Central memory CD4-positive, alpha-beta T cell (primary cell): ENCODE data around the gene G6PC3.

Source experiments
- DNase-seq: peaks from one replicate; pipeline ENCODE4 v3.0.0; 2022

The G6PC3 gene

GRCh38 chr17:44061446-44061845, 9.1 kb upstream of the G6PC3 start:
- no peak for DNase-seq

- no peak for DNase-seq
These were observed 7.7 kb upstream of the G6PC3 start for GRCh38 chr17:44062871-44063270.

GRCh38 chr17:44063704-44064639, 6.6 kb upstream of the G6PC3 start:
- DNase-seq, result no peak

GRCh38 chr17:44065668-44066203, 4.8 kb upstream of the G6PC3 start:
- peak; percentile 12 for DNase-seq

- DNase-seq, result peak; percentile 88
These were observed 4.2 kb upstream of the G6PC3 start, which contains the start of gene LSM12 for GRCh38 chr17:44066204-44066930. Gene LSM12 (minus strand): TSS chr17:44066671. CDS start chr17:44066587, 84 bp downstream.

GRCh38 chr17:44067545-44067940, 3.0 kb upstream of the G6PC3 start:
- DNase-seq, result no peak

GRCh38 chr17:44069974-44070454, 521 bp upstream of the G6PC3 start:
- DNase-seq, result no peak

- no peak for DNase-seq
These were observed 624 bp downstream of the G6PC3 start for GRCh38 chr17:44071198-44071520.

GRCh38 chr17:44071772-44072171, 1.2 kb downstream of the G6PC3 start:
- no peak for DNase-seq

GRCh38 chr17:44074231-44074910, 3.8 kb downstream of the G6PC3 start:
- DNase-seq, result no peak

- no peak for DNase-seq
These were observed 4.4 kb downstream of the G6PC3 start for GRCh38 chr17:44074911-44075285.

- DNase-seq, result no peak
These were observed 5.2 kb downstream of the G6PC3 start for GRCh38 chr17:44075598-44076293.

GRCh38 chr17:44076716-44077594, 6.4 kb downstream of the G6PC3 start:
- no peak for DNase-seq

GRCh38 chr17:44077595-44077909, 7.0 kb downstream of the G6PC3 start:
- no peak for DNase-seq

GRCh38 chr17:44078412-44078811, 7.9 kb downstream of the G6PC3 start:
- DNase-seq, result no peak

GRCh38 chr17:44079877-44080821, 9.6 kb downstream of the G6PC3 start:
- no peak for DNase-seq

GRCh38 chr17:44081681-44082080, 11.1 kb downstream of the G6PC3 start:
- no peak for DNase-seq

GRCh38 chr17:44082256-44082927, 11.9 kb downstream of the G6PC3 start:
- no peak for DNase-seq

GRCh38 chr17:44083250-44083849, 12.8 kb downstream of the G6PC3 start:
- no peak for DNase-seq
